ENCODE measurements around the gene POLR1A.

GRCh38 chr2:86044614-86045013 is 61.1 kb downstream of the POLR1A start:
- TF ChIP-seq CTCF (IDR thresholded peaks at IDR 0.05) (no peak), POLR2A (IDR thresholded peaks at IDR 0.05) (no peak)

Measured in upper lobe of left lung (tissue), 4 donors.